CD14-positive monocyte (primary cell): ENCODE results near the gene LRRC8E. TPM values are rescaled to one million over a fixed set of nuclear protein-coding genes. Genes with fewer than 3 reads are reported as not detected.
A peak's percentile ranks its signal among the peaks of the same experiment; 100 is the strongest.

Experiments
- DNase-seq, 3 donors: peaks; one replicate each; pipeline ENCODE4 v3.0.0-alpha.2; 2011 to 2022
- H2AFZ ChIP-seq: 2 replicates; pipeline ENCODE4 v1.6.0; 2012; ENCODE audit warnings: mild to moderate bottlenecking, low read depth, low read length, inconsistent platforms; ENCODE audit not compliant: insufficient read depth, poor library complexity, severe bottlenecking
- H3K27ac ChIP-seq, 2 donors: 1 replicate in 1 of 2; 2 replicates in 1 of 2; pipeline ENCODE4 v1.5.1; 2012 to 2013; ENCODE audit warnings: low read length in 2 of 2, control low read depth in 1 of 2, inconsistent platforms in 1 of 2, low read depth in 1 of 2, mild to moderate bottlenecking in 1 of 2
- H3K27me3 ChIP-seq, 2 donors: one replicate each; pipeline versions ENCODE4 v1.6.0 to v1.6.1; 2011 to 2013; ENCODE audit warnings: low read length in 2 of 2; ENCODE audit not compliant: control insufficient read depth in 2 of 2, insufficient read depth in 2 of 2
- H3K36me3 ChIP-seq, 2 donors: replicated peaks in 1 of 2; 1 replicate in 1 of 2; 2 replicates in 1 of 2; pipeline versions ENCODE4 v1.5.1 to v1.6.1; 2012 to 2013; ENCODE audit warnings: low read length in 2 of 2, control low read depth in 1 of 2, inconsistent platforms in 1 of 2, mild to moderate bottlenecking in 1 of 2; ENCODE audit not compliant: insufficient read depth in 2 of 2, control insufficient read depth in 1 of 2
- H3K4me1 ChIP-seq, 2 donors: 1 replicate in 1 of 2; 2 replicates in 1 of 2; pipeline versions ENCODE4 v1.5.1 to v1.6.1; 2012 to 2013; ENCODE audit warnings: low read length in 2 of 2, control low read depth in 1 of 2, inconsistent platforms in 1 of 2, mild to moderate bottlenecking in 1 of 2, moderate library complexity in 1 of 2; ENCODE audit not compliant: insufficient read depth in 2 of 2, control insufficient read depth in 1 of 2
- H3K4me2 ChIP-seq: replicated peaks from 2 replicates; pipeline ENCODE3; 2012; ENCODE audit warnings: low read length, moderate library complexity, mild to moderate bottlenecking; ENCODE audit not compliant: poor library complexity, severe bottlenecking; ENCODE audit errors: extremely low read depth
- H3K4me3 ChIP-seq, 3 experiments: fragments of 200-600 bp in 1 of 3; sonication (generic) in 1 of 3; replicated peaks in 1 of 3; 1 replicate in 2 of 3; 2 replicates in 1 of 3; pipeline ENCODE4 v1.5.1; 2011 to 2013; ENCODE audit warnings: low read length in 3 of 3, mild to moderate bottlenecking in 3 of 3, control low read depth in 2 of 3, low read depth in 2 of 3, inconsistent platforms in 1 of 3, moderate library complexity in 1 of 3
- H3K79me2 ChIP-seq: 2 replicates; pipeline ENCODE4 v1.6.0; 2012; ENCODE audit warnings: mild to moderate bottlenecking, control low read depth, inconsistent platforms, low read length, moderate library complexity; ENCODE audit not compliant: insufficient read depth
- H3K9ac ChIP-seq: 2 replicates; pipeline ENCODE4 v1.6.0; 2017; ENCODE audit warnings: low read length, mild to moderate bottlenecking; ENCODE audit not compliant: insufficient read depth, poor library complexity, severe bottlenecking
- H3K9me3 ChIP-seq, 2 donors: replicated peaks in 1 of 2; 1 replicate in 1 of 2; 2 replicates in 1 of 2; pipeline versions ENCODE4 v1.5.1 to v1.6.1; 2012 to 2013; ENCODE audit warnings: low read length in 2 of 2, control low read depth in 1 of 2; ENCODE audit not compliant: control insufficient read depth in 1 of 2, insufficient read depth in 1 of 2
- H4K20me1 ChIP-seq: 2 replicates; pipeline ENCODE4 v1.6.0; 2012; ENCODE audit warnings: mild to moderate bottlenecking, low read length, control low read depth, moderate library complexity; ENCODE audit not compliant: insufficient read depth
- H3K27ac Mint-ChIP-seq, 7 donors: one replicate each; pipeline ENCODE4 v1.8.0; 2020; ENCODE audit warnings: mild to moderate bottlenecking in 7 of 7, mixed read lengths in 7 of 7, moderate library complexity in 6 of 7, inconsistent platforms in 2 of 7
- H3K27me3 Mint-ChIP-seq, 3 donors: one replicate each; pipeline ENCODE4 v1.8.0; 2021 to 2022; ENCODE audit warnings: low read depth in 3 of 3, mild to moderate bottlenecking in 3 of 3, mixed read lengths in 3 of 3, moderate library complexity in 3 of 3, inconsistent platforms in 1 of 3
- H3K36me3 Mint-ChIP-seq, 2 donors: one replicate each; pipeline ENCODE4 v1.8.0; 2020; ENCODE audit warnings: mixed read lengths in 2 of 2, inconsistent platforms in 1 of 2, mild to moderate bottlenecking in 1 of 2
- H3K4me1 Mint-ChIP-seq: one replicate; pipeline ENCODE4 v1.8.0; 2020; ENCODE audit warnings: mild to moderate bottlenecking, mixed read lengths
- H3K4me3 Mint-ChIP-seq, 2 donors: one replicate each; pipeline ENCODE4 v1.8.0; 2020; ENCODE audit warnings: mild to moderate bottlenecking in 2 of 2, mixed read lengths in 2 of 2, moderate library complexity in 1 of 2
- H3K9me3 Mint-ChIP-seq, 7 donors: one replicate each; pipeline ENCODE4 v1.8.0; 2020 to 2022; ENCODE audit warnings: mixed read lengths in 7 of 7, mild to moderate bottlenecking in 6 of 7, moderate library complexity in 6 of 7, inconsistent platforms in 2 of 7
- CTCF ChIP-seq: fragments of 200-600 bp; IDR thresholded peaks from one replicate; pipeline ENCODE4 v1.8.0; 2022; ENCODE audit warnings: antibody characterized with exemption, mild to moderate bottlenecking
- WGBS: methylation state at CpG from one replicate; pipeline ENCODE4 v1.1.5; 2013; ENCODE audit warnings: missing lambda C conversion rate; ENCODE audit not compliant: insufficient coverage; 5-methylcytosine and 5-hydroxymethylcytosine counted together
- intact Hi-C, 2 donors: fragments of 100-400 bp; cut with micrococcal nuclease; formaldehyde crosslinking; loops; one replicate each; pipeline versions ENCODE4 v1.15.0 to v1.15.1; 2023
- polyA plus RNA-seq, 3 donors: library from polyadenylated mRNA; depleted of rRNA in 1 of 3; unstranded in 2 of 3; stranded (reverse) in 1 of 3; fragments of 300-500 nt in 2 of 3; fragments of >200 nt in 1 of 3; fragmentation: Illumina TruSeq in 2 of 3; gene quantifications; 1 replicate in 2 of 3; 2 replicates in 1 of 3; pipeline ENCODE4 v1.2.3, GENCODE V29; 2012 to 2021

LRRC8E gene
- polyA plus RNA-seq, 3 donors: not detected

GRCh38 chr19:7899751-7900378 lies 11.6 kb downstream of the LRRC8E start:
- Histone ChIP-seq H3K9ac (no peak overlapping the region), H3K27ac (no peak overlapping the region), H3K27me3 (peaks cover 0 to 3% of the 10 kb centered on the region in 2 donors), H3K4me2 (no peak overlapping the region), H4K20me1 (peaks cover 7% of the 10 kb centered on the region), H3K36me3 (no peaks in the 10 kb centered on the region), H2AFZ (no peak overlapping the region), H3K4me1 (peaks cover 16 to 19% of the 10 kb centered on the region in 2 donors), H3K9me3 (no peaks in the 10 kb centered on the region), H3K79me2 (peaks cover 9% of the 10 kb centered on the region), H3K4me3 (no peak overlapping the region)
- H3K27me3 Mint-ChIP-seq: peaks cover 4 to 11% (median 11%) of the 10 kb centered on the region in 3 donors
- peaks cover 0 to 3% (median 0%) of the 10 kb centered on the region in 7 donors for H3K9me3 Mint-ChIP-seq
- peak overlapping the region in 1 of 7 donors; percentile 65 for H3K27ac Mint-ChIP-seq
- WGBS: 96% methylated on average over 32 of the region's 34 CpGs
- peak in 1 of 3 donors; percentile 8 for DNase-seq
- TF ChIP-seq CTCF: no peak
- H3K4me1 Mint-ChIP-seq: peaks cover 20% of the 10 kb centered on the region
- intact Hi-C loops: loop anchor here in 1 of 2 donors (10.0 kb wide), 1 partner anchor 265 kb away; the partner anchor contains the start of genes PCP2 and STXBP2
- no peak overlapping the region for H3K4me3 Mint-ChIP-seq
- peaks cover 2 to 3% of the 10 kb centered on the region in 2 donors for H3K36me3 Mint-ChIP-seq

GRCh38 chr19:7900401-7900870 lies 12.1 kb downstream of the LRRC8E start:
- H3K27ac Mint-ChIP-seq: no peak overlapping the region
- no peak overlapping the region for H3K9ac ChIP-seq
- H2AFZ ChIP-seq: no peak overlapping the region
- peaks cover 21% of the 10 kb centered on the region for H3K4me1 Mint-ChIP-seq
- H3K27me3 ChIP-seq: no peaks in the 10 kb centered on the region
- H3K4me2 ChIP-seq: no peak overlapping the region
- intact Hi-C loops: loop anchor here in 1 of 2 donors (10.0 kb wide), 1 partner anchor 266 kb away; the partner anchor contains the start of genes PCP2 and STXBP2
- peaks cover 0 to 3% (median 0%) of the 10 kb centered on the region in 7 donors for H3K9me3 Mint-ChIP-seq
- no peak overlapping the region for H3K27ac ChIP-seq
- WGBS: 92% methylated on average over 21 of the region's 21 CpGs
- H3K27me3 Mint-ChIP-seq: peaks cover 1 to 9% (median 7%) of the 10 kb centered on the region in 3 donors
- peaks cover 6% of the 10 kb centered on the region in 2 donors for H3K36me3 Mint-ChIP-seq
- peaks cover 14% of the 10 kb centered on the region for H3K79me2 ChIP-seq
- no peak overlapping the region for H3K4me3 Mint-ChIP-seq
- DNase-seq: no peak
- H3K4me1 ChIP-seq: peaks cover 19 to 25% of the 10 kb centered on the region in 2 donors
- peaks cover 0 to 2% of the 10 kb centered on the region in 2 donors for H3K36me3 ChIP-seq
- no peak overlapping the region for H3K4me3 ChIP-seq
- no peaks in the 10 kb centered on the region for H3K9me3 ChIP-seq
- H4K20me1 ChIP-seq: peaks cover 13% of the 10 kb centered on the region
- no peak for TF ChIP-seq CTCF
